Measurements from ENCODE around the gene CHMP1B.
A peak's percentile ranks its signal among the peaks of the same experiment; 100 is the strongest.

Gene CHMP1B, protein sequence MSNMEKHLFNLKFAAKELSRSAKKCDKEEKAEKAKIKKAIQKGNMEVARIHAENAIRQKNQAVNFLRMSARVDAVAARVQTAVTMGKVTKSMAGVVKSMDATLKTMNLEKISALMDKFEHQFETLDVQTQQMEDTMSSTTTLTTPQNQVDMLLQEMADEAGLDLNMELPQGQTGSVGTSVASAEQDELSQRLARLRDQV

DNA sequence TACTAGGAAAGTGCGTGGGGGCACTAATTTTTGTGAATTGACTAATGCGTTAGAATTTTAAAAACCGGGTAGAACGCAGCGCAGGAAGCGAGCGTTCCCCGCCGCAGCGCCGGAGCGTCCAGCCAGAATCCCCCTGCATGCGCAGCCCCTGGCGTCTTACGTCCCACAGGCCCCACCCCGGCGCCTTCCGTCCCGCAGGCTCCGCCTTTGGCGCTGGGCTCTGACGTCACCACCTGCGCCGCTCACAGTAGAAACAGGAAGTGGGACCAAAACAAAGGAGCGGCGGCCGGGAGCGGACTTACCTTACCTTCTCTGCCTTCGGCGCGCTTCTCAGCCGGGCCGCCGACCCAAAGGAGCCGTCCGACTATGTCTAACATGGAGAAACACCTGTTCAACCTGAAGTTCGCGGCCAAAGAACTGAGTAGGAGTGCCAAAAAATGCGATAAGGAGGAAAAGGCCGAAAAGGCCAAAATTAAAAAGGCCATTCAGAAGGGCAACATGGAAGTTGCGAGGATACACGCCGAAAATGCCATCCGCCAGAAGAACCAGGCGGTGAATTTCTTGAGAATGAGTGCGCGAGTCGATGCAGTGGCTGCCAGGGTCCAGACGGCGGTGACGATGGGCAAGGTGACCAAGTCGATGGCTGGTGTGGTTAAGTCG is at the start of gene CHMP1B:
Gene CHMP1B, plus strand, starts transcription at position 268 of the 660 bp plus-strand sequence. Its CDS starts 99 bp downstream, at position 367.
- peak; percentile 95 for DNase-seq (ENCODE audit: low spot score)

GRCh38 chr18:11801573-11801972 is 49.6 kb upstream of the CHMP1B start:
- DNase-seq (ENCODE audit: low spot score): no peak

DNA sequence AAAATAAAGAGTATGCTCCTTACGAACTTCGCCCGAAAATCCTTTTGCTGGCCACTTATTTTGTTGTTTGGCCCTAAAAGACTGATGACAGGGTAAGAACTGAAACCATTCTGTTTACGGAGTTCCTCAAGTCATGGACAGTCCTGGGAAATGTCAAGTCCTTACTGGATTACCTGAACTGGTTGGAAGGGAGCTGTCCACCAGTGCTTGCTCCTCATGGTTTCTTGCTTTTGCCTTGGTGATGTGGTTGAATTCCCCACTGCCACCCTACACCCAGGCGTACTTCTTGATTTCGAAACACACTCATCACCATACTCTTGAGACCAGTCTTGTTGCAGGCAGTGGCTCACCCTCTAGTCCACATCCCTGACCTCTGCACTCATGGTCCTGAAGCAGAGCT is 49.1 kb upstream of the CHMP1B start:
- no peak for DNase-seq (ENCODE audit: low spot score)

DNA sequence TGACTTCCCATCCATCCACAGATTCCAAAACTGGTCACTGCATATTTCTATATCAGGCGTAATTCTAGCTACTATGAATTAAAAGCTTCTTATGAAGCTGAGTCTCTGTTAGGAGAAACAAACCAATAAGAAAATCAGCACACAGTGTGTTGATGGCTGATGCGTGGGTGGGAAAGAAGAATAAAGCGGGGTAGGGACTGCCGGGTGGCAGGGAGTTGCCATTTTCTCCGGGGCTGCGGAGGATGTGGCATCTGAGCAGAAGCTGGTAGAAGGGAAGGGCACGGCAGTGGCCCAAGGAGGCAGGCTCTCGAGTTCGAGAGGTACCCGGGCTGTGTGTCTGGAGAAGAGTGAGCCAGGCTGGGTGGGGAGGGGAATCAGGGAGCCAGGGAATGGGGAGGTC is 48.6 kb upstream of the CHMP1B start:
- DNase-seq (ENCODE audit: low spot score): no peak

DNA sequence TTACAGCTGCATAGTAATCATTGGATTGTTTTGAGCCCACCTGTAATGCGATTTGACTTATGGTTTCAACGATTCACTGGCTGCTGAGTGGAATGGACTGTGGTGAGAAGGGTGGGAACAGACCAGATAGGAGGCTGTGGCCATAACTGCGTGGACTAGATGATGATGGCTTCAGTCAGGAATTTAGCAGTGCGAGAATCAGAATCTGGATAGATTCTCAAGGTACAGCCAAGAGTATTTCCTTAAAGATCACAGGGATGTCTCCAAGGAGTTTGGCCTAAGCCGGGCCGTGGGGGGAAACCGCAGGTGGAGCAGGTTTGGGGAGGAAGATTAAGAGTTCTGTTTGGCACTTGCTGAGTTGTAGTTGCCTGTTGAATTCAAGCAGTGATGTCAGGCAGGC is 44.0 kb upstream of the CHMP1B start:
- no peak for DNase-seq (ENCODE audit: low spot score)

GRCh38 chr18:11808001-11808855 is 43.0 kb upstream of the CHMP1B start:
- DNase-seq (ENCODE audit: low spot score): no peak

GRCh38 chr18:11809895-11810294 is 41.3 kb upstream of the CHMP1B start:
- no peak for DNase-seq (ENCODE audit: low spot score)

DNA sequence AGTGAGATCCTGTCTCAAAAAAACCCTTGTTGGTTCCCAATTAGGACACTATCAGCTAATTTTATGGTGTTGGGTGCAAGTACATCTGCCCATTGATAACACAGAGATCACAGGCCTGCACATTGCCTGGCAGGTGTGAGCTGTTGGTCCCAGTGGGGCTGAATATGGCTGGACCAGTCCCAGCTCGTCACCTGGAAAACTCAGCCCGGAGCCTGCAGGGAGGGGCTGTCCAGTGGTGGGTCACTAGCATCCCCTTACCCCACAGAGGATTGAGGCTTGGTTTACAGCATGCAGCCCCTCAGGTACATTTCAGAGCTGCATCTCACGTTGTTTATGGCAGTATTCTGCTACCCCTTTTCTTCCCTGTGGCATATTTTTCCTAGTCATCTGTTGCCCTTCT is 40.8 kb upstream of the CHMP1B start:
- DNase-seq (ENCODE audit: low spot score): no peak

GRCh38 chr18:11811009-11811408 is 40.2 kb upstream of the CHMP1B start:
- no peak for DNase-seq (ENCODE audit: low spot score)

- no peak for DNase-seq (ENCODE audit: low spot score)
These were observed 34.0 kb upstream of the CHMP1B start for GRCh38 chr18:11817229-11817628.

- no peak for DNase-seq (ENCODE audit: low spot score)
These were observed 32.6 kb upstream of the CHMP1B start for GRCh38 chr18:11818486-11819203.

DNA sequence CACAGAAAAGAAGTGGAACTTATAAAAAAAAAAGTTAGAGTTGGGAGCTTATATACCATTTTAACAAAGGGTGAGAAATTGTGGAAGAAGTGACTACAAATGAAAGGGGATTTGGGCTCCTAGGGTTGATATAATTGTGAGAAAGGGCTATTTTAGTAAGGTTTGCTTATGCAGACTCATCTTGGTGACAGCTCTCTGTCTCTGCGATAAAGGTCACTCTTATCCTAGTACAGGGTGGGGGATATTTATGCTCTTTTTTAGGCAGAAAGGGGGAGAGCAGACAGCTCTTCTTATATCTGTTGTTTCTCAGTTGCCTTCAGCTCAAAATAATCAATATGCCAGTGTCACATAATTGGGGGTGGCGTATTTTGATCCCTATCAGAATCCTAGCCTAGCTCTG is 31.3 kb upstream of the CHMP1B start:
- DNase-seq (ENCODE audit: low spot score): no peak

DNA sequence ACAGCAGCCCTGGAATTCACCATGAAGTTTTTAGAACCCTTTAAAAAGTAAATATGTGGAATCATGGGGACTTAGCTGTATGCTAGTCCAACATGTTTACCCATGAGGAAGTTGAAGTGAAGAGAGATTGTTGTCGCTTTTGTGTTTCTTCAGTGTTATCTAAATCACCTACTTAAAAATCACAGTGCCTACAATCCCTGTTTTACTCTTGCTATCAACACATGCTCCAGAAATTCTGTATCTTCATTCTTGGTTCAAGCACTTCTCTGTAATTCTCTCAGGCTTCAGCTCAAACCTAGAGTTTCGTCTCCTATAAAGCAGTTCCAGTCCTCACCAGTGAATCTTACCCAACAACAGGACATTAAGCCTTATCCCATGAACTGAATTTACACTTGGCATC is 30.5 kb upstream of the CHMP1B start:
- no peak for DNase-seq (ENCODE audit: low spot score)

DNA sequence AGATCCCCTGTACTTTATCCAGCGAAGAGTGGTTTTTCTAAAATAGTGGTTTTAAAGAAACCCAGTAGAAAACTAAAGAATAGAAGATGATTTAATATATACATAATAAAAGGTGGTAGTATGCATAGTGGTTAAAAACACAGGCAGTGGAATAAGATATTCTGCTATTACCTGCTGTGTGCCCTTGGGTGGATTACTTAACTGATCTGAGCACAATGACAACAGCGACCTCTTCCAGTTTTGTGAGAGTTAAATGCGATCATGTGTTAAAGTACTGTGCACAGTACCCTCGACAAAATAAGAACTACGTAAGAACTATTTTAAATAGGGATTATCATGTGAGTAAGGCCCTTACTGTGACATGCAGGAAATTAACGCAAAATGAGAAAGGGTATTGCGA is 30.0 kb upstream of the CHMP1B start:
- DNase-seq (ENCODE audit: low spot score): no peak

DNA sequence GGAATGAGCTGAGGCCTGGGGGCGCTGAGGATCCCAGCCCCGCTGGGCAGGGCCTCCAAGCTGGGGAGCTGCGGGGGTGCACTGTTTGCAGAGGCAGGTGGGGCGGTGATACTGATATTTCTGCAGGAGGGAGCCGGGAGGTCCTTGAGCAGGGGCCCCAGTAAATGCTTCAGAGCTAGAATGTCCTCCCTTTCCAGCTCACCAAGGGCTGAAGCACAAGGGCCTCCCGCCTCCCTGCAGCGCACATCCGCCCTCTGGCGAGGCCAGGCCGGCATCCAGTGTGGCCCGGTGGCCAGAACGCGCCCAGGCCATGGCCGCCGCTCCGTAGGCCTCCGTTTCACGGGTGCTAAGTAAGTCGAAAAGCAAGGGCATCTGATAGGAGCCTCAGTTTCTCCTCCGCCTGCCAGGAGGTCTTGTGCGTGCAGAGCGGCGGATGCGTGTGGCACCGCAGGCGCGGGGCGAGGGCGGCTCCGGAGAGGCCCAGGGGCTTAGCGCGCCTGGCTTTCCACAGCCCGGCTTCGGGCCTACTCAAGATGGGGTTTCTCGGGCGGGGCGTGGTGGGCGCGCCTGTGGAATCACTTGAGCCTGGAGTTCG is 29.5 kb upstream of the CHMP1B start:
- no peak for DNase-seq (ENCODE audit: low spot score)

DNA sequence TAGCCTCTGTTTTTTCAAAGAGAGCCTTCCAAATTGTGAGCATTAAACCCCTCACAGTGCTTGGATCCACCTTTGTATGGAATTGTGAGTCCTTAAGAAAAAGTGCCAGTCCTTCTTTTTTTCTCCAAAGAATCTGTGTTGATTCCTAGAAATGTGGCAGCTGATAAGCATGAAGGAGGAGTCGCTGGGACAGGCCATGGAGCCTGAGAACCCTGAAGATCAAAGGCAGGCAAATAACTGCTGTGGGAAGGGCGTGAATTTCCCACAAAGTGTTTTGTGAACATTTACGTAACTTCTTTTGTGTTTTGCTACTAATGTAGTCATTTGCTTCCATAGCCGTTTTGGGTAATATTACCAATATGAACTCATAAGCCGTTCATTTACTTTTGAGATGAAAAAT is 27.7 kb upstream of the CHMP1B start:
- DNase-seq (ENCODE audit: low spot score): no peak

- no peak for DNase-seq (ENCODE audit: low spot score)
These were observed 24.4 kb upstream of the CHMP1B start for GRCh38 chr18:11826836-11827235.

- no peak for DNase-seq (ENCODE audit: low spot score)
These were observed 22.3 kb upstream of the CHMP1B start for GRCh38 chr18:11828786-11829432.

DNA sequence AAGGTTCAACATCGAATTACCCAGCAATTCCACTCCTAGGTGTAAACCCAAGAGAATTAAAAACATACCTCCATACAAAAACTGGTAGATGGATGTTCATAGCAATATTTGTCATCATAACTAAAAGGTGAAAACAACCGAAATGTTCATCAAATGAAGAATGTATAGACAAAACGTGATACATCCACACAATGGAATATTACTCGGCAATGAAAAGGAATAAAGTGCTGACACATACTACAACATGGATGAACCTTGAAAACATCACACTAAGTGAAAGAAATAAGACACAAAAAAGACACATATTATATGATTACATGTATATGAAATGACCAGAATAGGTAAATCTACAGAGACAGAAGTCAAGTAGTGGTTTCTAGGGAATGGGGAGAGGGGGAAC is 20.6 kb upstream of the CHMP1B start:
- DNase-seq (ENCODE audit: low spot score): no peak

DNA sequence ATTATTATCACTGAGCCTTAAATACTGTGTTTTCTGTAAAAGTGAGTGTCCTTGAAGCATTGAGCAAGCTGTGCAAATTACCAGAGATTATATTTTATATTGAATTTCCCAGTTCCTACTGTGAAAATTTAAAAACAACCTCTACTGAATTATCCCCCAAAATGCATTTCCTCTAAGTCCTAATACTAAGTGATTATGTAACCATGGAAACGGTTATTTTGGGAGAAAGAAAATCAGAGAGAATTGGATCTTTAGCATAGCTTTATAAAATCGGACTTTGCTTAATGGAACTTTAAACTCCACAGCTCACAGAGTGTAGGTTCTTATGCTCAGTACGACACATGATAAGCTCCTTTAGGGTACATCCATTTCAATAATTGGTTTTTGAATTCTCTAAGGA is 19.3 kb upstream of the CHMP1B start:
- no peak for DNase-seq (ENCODE audit: low spot score)

DNA sequence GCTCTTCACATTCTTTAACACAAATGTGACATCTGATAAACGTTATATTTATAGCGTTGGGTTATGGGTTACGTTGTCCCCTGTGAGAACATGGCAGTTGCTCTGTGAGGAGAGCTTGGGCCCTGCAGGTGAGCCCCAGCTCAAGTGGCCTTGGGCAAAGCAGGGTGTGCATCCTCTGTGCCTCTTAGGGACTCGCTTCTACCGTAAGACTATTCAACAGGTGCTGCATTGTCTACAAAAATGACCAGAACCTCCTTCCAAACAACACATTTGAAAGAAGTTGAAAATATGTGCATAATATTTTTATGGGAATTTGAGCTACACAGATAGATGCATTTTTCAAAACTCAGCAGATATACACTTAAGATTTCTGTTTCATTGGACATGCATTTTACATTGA is 16.4 kb upstream of the CHMP1B start:
- no peak for DNase-seq (ENCODE audit: low spot score)

DNA sequence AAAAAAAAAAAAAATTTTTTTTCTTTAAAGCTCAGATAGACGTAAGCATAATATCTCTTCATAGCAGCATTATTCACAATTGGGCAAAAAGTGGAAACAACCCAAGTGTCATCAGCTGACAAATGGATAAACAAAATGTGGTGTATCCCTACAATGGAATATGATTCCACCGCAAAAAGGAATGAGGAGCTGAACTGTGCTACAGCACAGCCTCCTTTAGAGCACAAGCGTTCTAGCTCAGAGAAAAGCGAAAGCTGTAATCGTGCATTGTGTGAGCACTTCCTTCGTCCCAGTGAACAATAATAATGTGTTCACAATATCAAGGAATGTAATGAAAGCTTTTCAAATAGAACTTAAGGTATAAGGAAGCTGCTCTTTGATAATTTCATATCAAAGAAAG is 11.7 kb upstream of the CHMP1B start:
- no peak for DNase-seq (ENCODE audit: low spot score)

All from CD4-positive, alpha-beta T cell treated with Interleukin-15 for 4 hours (primary cell).